WERI-Rb-1 (cell line): ENCODE results near the gene KLHL15.
"Not testable (repeated sequence)": the region's sequence is repeated elsewhere in the genome, so short reads cannot be mapped to it uniquely, and the experiment has no call there.

Source experiments
- DNase-seq: peaks from one replicate; pipeline ENCODE4 v3.0.0-alpha.2; 2020
- H3K27ac ChIP-seq: fragments of 250-450 bp; sonication (Bioruptor Pico); 2 replicates; pipeline ENCODE4 v1.5.1; 2020; ENCODE audit warnings: mild to moderate bottlenecking, moderate library complexity
- H3K27me3 ChIP-seq: fragments of 250-450 bp; sonication (Bioruptor Pico); 2 replicates; pipeline ENCODE4 v1.5.1; 2021; ENCODE audit warnings: mild to moderate bottlenecking, low read depth, moderate library complexity; ENCODE audit not compliant: insufficient read depth, severe bottlenecking
- H3K36me3 ChIP-seq: fragments of 250-450 bp; sonication (Bioruptor Pico); 2 replicates; pipeline ENCODE4 v1.5.1; 2020; ENCODE audit warnings: mild to moderate bottlenecking, moderate library complexity
- H3K4me3 ChIP-seq: 2 replicates; pipeline ENCODE4 v1.5.1; 2011; ENCODE audit warnings: low read depth, mild to moderate bottlenecking, control low read depth, low read length
- H3K9me3 ChIP-seq: fragments of 250-450 bp; sonication (Bioruptor Pico); 2 replicates; pipeline ENCODE4 v1.5.1; 2021; ENCODE audit warnings: mild to moderate bottlenecking, moderate library complexity; ENCODE audit not compliant: severe bottlenecking
- TF ChIP-seq, protein P1 (sequence below): IDR thresholded peaks from 2 replicates; pipeline ENCODE4 v1.5.1; 2011; ENCODE audit warnings: low read depth, mild to moderate bottlenecking, control low read depth, inconsistent platforms, low read length

KLHL15 gene

GRCh38 chrX:23989689-23990088 lies 37.3 kb downstream of the KLHL15 start:
- no peak for DNase-seq
- Histone ChIP-seq H3K27ac (no peak overlapping the region), H3K27me3 (peaks cover 12% of the 10 kb centered on the region), H3K36me3 (peaks cover 23% of the 10 kb centered on the region), H3K9me3 (no peaks in the 10 kb centered on the region), H3K4me3 (no peak overlapping the region)
- TF ChIP-seq, protein P1, sequence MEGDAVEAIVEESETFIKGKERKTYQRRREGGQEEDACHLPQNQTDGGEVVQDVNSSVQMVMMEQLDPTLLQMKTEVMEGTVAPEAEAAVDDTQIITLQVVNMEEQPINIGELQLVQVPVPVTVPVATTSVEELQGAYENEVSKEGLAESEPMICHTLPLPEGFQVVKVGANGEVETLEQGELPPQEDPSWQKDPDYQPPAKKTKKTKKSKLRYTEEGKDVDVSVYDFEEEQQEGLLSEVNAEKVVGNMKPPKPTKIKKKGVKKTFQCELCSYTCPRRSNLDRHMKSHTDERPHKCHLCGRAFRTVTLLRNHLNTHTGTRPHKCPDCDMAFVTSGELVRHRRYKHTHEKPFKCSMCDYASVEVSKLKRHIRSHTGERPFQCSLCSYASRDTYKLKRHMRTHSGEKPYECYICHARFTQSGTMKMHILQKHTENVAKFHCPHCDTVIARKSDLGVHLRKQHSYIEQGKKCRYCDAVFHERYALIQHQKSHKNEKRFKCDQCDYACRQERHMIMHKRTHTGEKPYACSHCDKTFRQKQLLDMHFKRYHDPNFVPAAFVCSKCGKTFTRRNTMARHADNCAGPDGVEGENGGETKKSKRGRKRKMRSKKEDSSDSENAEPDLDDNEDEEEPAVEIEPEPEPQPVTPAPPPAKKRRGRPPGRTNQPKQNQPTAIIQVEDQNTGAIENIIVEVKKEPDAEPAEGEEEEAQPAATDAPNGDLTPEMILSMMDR: no peak

DNA sequence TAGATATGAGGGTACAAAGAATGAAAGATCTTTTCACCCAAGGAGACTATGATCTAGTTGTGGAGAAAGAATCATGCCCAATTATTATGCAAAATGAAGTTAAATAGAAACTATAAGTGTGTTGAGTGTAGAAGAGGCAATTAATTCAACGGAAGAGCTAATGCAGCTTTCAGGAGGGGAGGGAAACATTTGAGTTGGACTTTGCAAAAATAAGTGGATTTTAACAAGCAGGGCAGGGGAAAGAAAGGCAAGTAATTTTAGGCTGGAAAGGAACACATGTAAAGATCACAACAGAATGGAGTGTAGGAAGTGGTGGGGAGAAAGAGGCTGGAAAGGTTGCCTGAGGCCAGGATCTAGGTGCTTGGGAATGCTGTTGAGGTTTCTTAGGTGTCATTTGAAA lies 44.1 kb downstream of the KLHL15 start:
- H3K27me3 ChIP-seq: peaks cover 3% of the 10 kb centered on the region
- DNase-seq: no peak
- no peaks in the 10 kb centered on the region for H3K9me3 ChIP-seq
- TF ChIP-seq, protein P1: no peak
- no peak overlapping the region for H3K27ac ChIP-seq
- peaks cover 8% of the 10 kb centered on the region for H3K36me3 ChIP-seq
- H3K4me3 ChIP-seq: no peak overlapping the region

GRCh38 chrX:23981711-23982110 lies 45.3 kb downstream of the KLHL15 start:
- Histone ChIP-seq H3K9me3 (no peaks in the 10 kb centered on the region), H3K36me3 (peaks cover 2% of the 10 kb centered on the region; the same call in 1 of the 2 replicates), H3K4me3 (no peak overlapping the region), H3K27me3 (peaks cover 3% of the 10 kb centered on the region), H3K27ac (no peak overlapping the region)
- no peak for DNase-seq
- TF ChIP-seq, protein P1: no peak

GRCh38 chrX:23981222-23981621 lies 45.8 kb downstream of the KLHL15 start:
- Histone ChIP-seq H3K4me3 (no peak overlapping the region), H3K27ac (no peak overlapping the region), H3K36me3 (no peaks in the 10 kb centered on the region)

GRCh38 chrX:23980011-23980441 lies 47.0 kb downstream of the KLHL15 start:
- Histone ChIP-seq H3K27me3 (peaks cover 7% of the 10 kb centered on the region), H3K36me3 (no peaks in the 10 kb centered on the region), H3K4me3 (no peak overlapping the region), H3K9me3 (no peaks in the 10 kb centered on the region), H3K27ac (no peak overlapping the region)
- DNase-seq: no peak
- TF ChIP-seq, protein P1: no peak

More at GRCh38 chrX:23981222-23981621, 45.8 kb downstream of the KLHL15 start:
- no peaks in the 10 kb centered on the region for H3K9me3 ChIP-seq
- H3K27me3 ChIP-seq: peaks cover 2% of the 10 kb centered on the region
- TF ChIP-seq, protein P1: no peak
- DNase-seq: no peak

DNA sequence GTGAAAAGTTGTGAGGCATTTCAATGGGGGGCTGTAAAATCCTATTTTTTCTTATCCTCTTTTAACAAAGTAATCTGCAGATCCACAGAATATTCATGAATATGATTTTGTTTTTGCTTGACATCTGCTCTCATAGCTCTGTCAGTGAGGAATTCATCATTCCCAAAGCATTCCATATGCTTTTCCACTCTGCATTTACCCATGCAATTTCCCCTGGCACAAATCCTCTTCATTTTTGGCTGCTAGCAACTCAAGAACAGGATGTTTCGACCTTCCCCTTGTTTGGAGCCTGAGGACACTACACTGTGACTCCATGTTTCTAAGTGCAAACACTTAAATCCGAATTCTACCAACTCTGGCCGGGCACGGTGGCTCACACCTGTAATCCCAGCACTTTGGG lies 48.5 kb downstream of the KLHL15 start:
- TF ChIP-seq, protein P1: no peak
- DNase-seq: no peak
- H3K9me3 ChIP-seq: no peaks in the 10 kb centered on the region
- no peak overlapping the region for H3K4me3 ChIP-seq
- H3K36me3 ChIP-seq: no peaks in the 10 kb centered on the region
- no peak overlapping the region for H3K27ac ChIP-seq
- H3K27me3 ChIP-seq: peaks cover 8% of the 10 kb centered on the region

GRCh38 chrX:23965630-23966029 lies 61.4 kb downstream of the KLHL15 start:
- not testable (repeated sequence) for DNase-seq, H3K36me3 ChIP-seq, H3K27ac ChIP-seq, H3K9me3 ChIP-seq, H3K4me3 ChIP-seq
- peaks cover 12% of the 10 kb centered on the region for H3K27me3 ChIP-seq
